Activated naive CD4-positive, alpha-beta T cell treated with anti-CD3 and anti-CD28 coated beads, Interleukin-2, amount 50 U/mL, for 24 hours (primary cell): Measurements from ENCODE around the gene P2RX5.
A peak's percentile ranks its signal among the peaks of the same experiment; 100 is the strongest.
"Not testable (repeated sequence)": the region's sequence is repeated elsewhere in the genome, so short reads cannot be mapped to it uniquely, and the experiment has no call there.

Experiments
- H3K27ac Mint-ChIP-seq: one replicate; pipeline ENCODE4 v1.8.0; 2021; ENCODE audit warnings: mild to moderate bottlenecking, mixed read lengths
- H3K27me3 Mint-ChIP-seq: one replicate; pipeline ENCODE4 v1.8.0; 2021; ENCODE audit warnings: mixed read lengths
- H3K36me3 Mint-ChIP-seq: one replicate; pipeline ENCODE4 v1.8.0; 2021; ENCODE audit warnings: mixed read lengths
- H3K4me1 Mint-ChIP-seq: one replicate; pipeline ENCODE4 v1.8.0; 2021; ENCODE audit warnings: mixed read lengths
- H3K4me3 Mint-ChIP-seq: one replicate; pipeline ENCODE4 v1.8.0; 2021; ENCODE audit warnings: mild to moderate bottlenecking, mixed read lengths
- H3K9me3 Mint-ChIP-seq: one replicate; pipeline ENCODE4 v1.8.0; 2021; ENCODE audit warnings: mixed read lengths

Gene P2RX5, protein sequence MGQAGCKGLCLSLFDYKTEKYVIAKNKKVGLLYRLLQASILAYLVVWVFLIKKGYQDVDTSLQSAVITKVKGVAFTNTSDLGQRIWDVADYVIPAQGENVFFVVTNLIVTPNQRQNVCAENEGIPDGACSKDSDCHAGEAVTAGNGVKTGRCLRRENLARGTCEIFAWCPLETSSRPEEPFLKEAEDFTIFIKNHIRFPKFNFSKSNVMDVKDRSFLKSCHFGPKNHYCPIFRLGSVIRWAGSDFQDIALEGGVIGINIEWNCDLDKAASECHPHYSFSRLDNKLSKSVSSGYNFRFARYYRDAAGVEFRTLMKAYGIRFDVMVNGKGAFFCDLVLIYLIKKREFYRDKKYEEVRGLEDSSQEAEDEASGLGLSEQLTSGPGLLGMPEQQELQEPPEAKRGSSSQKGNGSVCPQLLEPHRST

DNA sequence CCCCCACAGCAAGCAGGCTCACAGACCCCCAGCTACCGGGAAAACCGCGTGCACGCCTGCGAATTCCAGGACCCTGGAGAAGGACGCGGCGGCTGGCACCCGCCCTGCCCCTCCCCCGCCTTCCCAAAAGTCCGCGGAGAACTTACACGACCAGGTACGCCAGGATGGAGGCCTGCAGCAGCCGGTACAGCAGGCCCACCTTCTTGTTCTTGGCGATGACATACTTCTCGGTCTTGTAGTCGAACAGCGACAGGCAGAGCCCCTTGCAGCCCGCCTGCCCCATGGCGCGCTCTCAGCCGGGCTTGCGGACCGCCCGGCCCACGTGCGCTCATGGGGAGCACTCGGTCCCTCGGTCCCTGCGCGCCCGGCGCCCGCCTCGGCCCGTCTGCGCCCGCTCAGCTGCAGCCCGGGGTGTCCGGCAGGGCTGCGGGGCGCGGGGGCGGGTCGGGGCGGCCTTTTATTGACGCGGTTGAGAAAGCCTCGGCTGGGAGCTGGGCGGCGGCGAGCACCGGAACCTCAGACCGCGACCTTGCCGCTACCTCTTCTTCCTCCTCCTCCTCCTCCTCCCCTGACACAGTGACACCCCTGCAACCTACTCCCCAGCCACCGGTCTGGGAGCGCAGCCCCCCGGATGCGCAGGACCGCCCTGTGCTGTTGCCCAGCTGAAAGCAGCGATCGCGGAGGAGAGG, at the start of gene P2RX5:
Gene P2RX5 (minus strand): TSS at position 433 of the 689 bp plus-strand sequence. CDS start 150 bp downstream, at position 283.
- H3K4me3 Mint-ChIP-seq, result peak within 1 kb of the TSS; percentile 92
- H3K36me3 Mint-ChIP-seq, result no peaks in the 10 kb centered on the region
- no peaks in the 10 kb centered on the region for H3K9me3 Mint-ChIP-seq
- H3K27me3 Mint-ChIP-seq, result no peaks in the 10 kb centered on the region
- peaks cover 18% of the 10 kb centered on the region for H3K4me1 Mint-ChIP-seq
- H3K27ac Mint-ChIP-seq, result peak within 1 kb of the TSS; percentile 23

DNA sequence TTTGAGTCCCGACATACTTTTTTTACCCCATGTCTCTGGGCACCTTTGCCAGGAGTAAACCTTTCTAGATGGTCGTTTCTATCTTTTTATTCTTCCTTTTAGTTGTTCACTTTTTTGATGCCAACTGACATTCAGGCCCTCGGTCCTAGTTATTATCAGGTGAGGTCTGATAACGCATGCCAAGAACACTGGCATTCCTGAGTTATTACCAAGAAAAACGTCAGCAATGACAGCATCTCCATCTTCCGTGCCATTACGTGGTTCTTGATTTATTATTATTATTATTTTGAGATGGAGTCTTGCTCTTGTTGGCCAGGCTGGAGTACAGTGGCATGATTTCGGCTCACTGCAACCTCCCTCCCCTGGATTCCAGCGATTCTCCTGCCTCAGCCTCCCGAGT, 49.1 kb upstream of the P2RX5 start:
- H3K4me3 Mint-ChIP-seq, result no peak overlapping the region
- no peaks in the 10 kb centered on the region for H3K9me3 Mint-ChIP-seq
- H3K27me3 Mint-ChIP-seq, result no peaks in the 10 kb centered on the region
- no peak overlapping the region for H3K27ac Mint-ChIP-seq
- H3K36me3 Mint-ChIP-seq, result no peaks in the 10 kb centered on the region
- H3K4me1 Mint-ChIP-seq, result peaks cover 19% of the 10 kb centered on the region

DNA sequence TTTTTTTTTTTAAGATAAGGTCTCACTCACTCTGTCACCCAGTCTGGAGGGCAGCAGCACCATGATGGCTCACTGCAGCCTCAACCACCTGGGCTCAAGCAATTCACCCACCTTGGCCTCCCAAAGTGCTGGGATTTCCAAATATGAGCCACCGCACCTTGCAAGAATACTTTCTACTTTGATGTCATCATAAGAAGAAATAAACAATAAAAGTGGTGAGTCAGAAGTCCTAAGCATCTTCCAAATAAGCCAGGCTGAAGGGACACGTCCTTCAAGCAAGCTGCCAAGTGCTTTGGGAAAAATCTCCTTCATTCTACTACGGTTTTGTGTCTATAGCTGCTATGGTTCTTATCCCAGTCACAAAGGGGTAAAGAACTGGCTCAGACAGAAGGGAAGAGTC, 48.1 kb upstream of the P2RX5 start:
- H3K36me3 Mint-ChIP-seq, result no peaks in the 10 kb centered on the region
- no peaks in the 10 kb centered on the region for H3K27me3 Mint-ChIP-seq
- peaks cover 23% of the 10 kb centered on the region for H3K4me1 Mint-ChIP-seq
- H3K9me3 Mint-ChIP-seq, result no peaks in the 10 kb centered on the region
- no peak overlapping the region for H3K27ac Mint-ChIP-seq
- H3K4me3 Mint-ChIP-seq, result no peak overlapping the region

DNA sequence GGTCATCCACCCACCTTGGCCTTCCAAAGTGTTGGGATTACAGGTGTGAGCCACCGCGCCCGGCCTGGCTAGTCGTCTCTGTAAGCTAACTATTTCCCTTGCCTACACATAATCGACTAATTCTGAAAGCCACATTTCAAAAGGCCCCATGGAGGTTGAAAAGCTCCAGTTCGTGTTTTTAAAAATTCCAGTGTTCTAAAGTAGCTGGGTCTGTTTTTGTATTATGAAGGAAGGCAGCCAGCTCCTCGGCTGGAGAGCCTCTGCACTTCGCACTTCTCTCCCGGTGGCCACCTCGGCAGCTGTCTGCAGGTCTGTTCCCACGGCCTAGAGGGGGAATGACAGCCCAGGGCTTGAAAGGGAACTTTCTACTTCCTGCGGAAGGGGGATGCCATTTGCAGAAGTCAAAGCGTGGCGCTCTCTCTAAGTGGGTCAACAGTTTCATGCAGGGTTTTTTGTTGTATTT, 44.7 kb upstream of the P2RX5 start:
- H3K9me3 Mint-ChIP-seq, result no peaks in the 10 kb centered on the region
- H3K4me3 Mint-ChIP-seq, result no peak overlapping the region
- H3K27me3 Mint-ChIP-seq, result no peaks in the 10 kb centered on the region
- peak overlapping the region; percentile 65 for H3K27ac Mint-ChIP-seq
- H3K36me3 Mint-ChIP-seq, result no peaks in the 10 kb centered on the region
- peaks cover 32% of the 10 kb centered on the region for H3K4me1 Mint-ChIP-seq

DNA sequence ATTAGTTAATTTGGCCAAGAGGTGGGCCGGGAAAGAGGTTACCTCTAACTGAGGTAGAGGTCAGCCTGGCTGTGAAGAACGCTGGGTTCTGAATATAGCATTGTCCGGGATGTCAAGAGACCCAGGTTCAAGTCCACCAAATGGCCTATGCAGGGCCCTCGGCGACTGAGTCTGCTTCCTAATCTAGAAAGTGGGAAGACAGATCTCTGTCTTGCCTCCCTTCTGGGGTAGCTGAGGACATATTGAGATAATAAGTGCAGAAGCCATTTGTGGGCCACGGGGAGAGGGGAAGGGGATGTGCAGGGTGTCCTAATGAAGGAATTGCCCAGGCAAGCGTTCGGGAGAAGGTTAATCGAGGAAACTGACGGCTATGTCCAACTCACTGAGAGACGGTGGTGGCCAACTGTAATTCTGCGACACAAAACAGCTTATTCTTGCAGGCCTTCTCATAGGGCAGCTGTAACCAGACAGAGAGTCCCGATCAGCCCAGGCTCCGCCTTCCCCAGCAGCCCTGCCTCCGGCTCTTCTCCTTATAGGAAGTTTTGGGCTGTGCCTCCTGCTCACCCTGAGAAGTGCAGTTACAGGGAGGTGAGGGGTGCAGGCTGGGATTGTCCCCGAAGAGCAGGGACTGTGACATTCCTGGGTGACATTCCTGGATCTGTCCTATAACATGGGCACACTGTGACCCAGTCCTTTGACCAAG, 43.6 kb upstream of the P2RX5 start:
- Mint-ChIP-seq H3K27me3 (no peaks in the 10 kb centered on the region), H3K4me1 (peaks cover 32% of the 10 kb centered on the region), H3K9me3 (no peaks in the 10 kb centered on the region), H3K36me3 (no peaks in the 10 kb centered on the region), H3K4me3 (no peak overlapping the region), H3K27ac (no peak overlapping the region)

DNA sequence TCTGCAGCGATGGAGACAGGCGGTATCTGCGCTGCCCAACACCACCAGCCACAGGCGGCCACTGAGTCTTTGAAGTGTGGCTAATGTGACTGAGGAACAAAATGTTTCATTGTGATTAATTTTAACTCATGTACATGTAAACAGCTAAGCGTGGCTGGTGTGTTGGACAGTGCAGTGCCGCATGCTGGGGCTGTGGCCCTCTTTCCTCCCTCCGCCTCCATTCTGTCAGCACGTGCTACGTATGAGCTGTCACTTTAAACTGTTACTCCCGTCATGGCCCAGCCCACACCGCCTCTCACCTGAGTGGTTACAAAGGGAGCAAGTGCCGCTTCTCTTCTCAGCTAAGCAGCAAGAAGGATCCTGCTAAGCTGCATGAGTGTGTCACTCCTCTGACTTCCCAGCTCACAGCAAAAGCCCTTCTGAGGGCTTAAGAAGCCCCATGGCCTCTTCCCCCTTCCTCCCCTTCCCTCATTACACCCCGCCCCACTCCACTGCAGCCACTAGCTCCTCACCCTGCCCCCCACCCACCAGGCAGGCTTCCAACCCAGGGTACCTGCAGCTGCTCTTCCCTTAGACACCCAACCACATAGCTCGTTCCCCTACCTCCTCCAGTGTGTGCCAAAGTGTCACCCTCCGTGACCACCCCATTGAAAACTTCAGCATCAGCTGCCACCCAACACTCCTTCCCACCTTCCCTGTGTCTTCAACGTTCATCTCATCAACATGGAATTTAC, 42.8 kb upstream of the P2RX5 start:
- H3K27ac Mint-ChIP-seq, result peak overlapping the region; percentile 60
- H3K9me3 Mint-ChIP-seq, result no peaks in the 10 kb centered on the region
- peaks cover 32% of the 10 kb centered on the region for H3K4me1 Mint-ChIP-seq
- H3K36me3 Mint-ChIP-seq, result no peaks in the 10 kb centered on the region
- peak overlapping the region; percentile 43 for H3K4me3 Mint-ChIP-seq
- H3K27me3 Mint-ChIP-seq, result no peaks in the 10 kb centered on the region

DNA sequence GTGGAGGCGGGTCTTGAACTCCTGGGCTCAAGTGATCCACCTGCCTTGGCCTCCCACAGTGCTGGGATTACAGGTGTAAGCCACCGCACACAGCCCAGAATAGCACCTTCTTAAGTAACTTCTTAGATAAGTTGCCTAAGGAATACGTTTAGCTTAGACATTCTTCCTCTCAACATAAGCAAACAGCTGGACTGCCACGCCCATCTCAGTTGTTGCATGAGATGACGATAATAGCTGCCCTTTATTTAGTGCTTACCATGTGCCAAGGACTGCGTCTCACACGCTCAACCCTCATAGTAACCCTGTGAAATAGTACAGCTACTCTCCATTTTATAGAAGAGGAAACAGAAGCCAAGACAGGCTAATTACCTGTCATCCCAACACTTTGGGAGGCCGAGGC, 39.6 kb upstream of the P2RX5 start:
- no peaks in the 10 kb centered on the region for H3K9me3 Mint-ChIP-seq
- H3K4me1 Mint-ChIP-seq, result peaks cover 29% of the 10 kb centered on the region
- no peaks in the 10 kb centered on the region for H3K27me3 Mint-ChIP-seq
- H3K27ac Mint-ChIP-seq, result no peak overlapping the region
- no peak overlapping the region for H3K4me3 Mint-ChIP-seq
- no peaks in the 10 kb centered on the region for H3K36me3 Mint-ChIP-seq

DNA sequence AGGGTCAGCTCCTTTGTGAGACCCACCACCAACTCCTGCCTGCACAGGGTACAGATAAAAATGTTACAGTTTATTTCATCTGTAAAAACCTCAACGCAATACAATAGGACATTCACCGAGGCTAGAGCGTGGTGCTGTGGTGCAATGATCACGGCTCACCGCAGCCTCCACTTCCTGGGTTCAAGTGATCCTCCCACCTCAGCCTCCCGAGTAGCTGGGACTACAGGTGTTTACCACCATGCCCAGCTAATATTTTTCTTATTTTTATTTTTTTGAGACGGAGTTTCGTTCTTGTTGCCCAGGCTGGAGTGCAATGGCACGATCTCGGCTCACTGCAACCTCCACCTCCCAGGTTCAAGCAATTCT, 38.9 kb upstream of the P2RX5 start:
- not testable (repeated sequence) for H3K9me3 Mint-ChIP-seq, H3K27me3 Mint-ChIP-seq, H3K27ac Mint-ChIP-seq, H3K4me3 Mint-ChIP-seq, H3K36me3 Mint-ChIP-seq
- peaks cover 22% of the 10 kb centered on the region for H3K4me1 Mint-ChIP-seq

DNA sequence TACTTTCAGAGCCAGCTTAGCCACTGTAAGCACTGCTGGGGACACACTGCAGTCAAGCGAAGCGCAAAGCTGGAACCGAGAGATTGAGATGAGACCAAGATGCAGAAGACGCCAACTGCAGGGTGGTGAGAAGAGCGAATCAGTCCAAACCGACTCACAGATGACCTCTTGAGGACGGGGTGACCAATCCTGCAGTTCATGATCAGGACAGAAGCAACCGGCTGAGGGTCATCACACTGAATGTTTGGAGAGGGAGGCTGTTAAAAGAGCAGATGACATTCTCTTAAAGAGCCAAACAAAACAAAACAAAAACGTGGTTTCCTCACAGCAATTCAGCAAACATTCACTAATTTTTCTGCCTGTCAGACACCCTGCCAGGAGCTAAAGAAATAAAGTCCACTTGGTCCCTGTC, 36.3 kb upstream of the P2RX5 start:
- H3K27ac Mint-ChIP-seq, result no peak overlapping the region
- no peaks in the 10 kb centered on the region for H3K27me3 Mint-ChIP-seq
- no peaks in the 10 kb centered on the region for H3K4me1 Mint-ChIP-seq

DNA sequence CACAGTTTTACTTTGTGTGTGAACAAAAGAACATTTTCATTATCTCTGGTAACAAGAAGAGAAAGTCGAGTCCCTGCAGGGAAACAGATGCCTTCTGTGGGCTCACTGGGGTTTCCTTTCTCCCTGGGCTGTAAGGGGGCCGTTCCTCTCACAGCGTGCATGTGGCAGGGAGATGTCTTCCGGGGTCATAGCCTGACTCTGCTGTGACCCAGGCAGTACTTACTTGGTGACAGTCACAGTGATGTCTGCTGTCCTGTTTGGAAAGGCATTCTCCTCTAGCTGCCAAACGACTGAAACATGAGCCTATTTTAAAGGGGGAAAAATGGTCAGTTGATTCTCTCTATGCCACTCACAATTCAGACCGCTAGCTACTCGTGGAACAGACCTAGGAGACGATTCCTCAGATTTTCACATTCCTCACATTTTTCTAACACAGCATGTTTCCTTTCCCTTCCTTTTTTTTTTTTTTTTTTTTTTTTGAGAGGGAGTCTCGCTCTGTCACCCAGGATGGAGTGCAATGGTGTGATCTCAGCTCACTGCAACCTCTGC, 35.0 kb upstream of the P2RX5 start:
- no peak overlapping the region for H3K4me3 Mint-ChIP-seq
- no peaks in the 10 kb centered on the region for H3K36me3 Mint-ChIP-seq
- H3K27me3 Mint-ChIP-seq, result no peaks in the 10 kb centered on the region
- no peaks in the 10 kb centered on the region for H3K4me1 Mint-ChIP-seq
- H3K27ac Mint-ChIP-seq, result no peak overlapping the region
- H3K9me3 Mint-ChIP-seq, result no peaks in the 10 kb centered on the region

More for the DNA sequence above, 36.3 kb upstream of the P2RX5 start:
- Mint-ChIP-seq H3K4me3 (no peak overlapping the region), H3K36me3 (no peaks in the 10 kb centered on the region), H3K9me3 (no peaks in the 10 kb centered on the region)

DNA sequence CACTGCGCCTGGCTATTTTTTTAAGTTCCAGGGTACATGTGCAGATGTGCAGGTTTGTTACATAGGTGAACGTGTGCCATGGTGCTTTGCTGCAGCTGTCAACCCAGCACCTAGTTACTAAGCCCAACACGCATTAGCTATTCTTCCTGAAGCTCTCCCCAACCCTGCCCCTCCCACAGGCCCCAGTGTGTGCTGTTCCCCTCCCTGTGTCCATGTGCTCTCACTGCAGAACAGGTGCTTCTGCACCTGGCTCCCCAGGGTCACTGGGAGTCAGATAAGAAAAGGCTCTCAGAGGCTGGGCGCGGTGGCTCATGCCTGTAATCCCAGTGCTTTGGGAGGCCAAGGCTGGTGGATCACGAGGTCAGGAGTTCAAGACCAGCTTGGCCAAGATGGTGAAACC, 33.9 kb upstream of the P2RX5 start:
- H3K27me3 Mint-ChIP-seq, result no peaks in the 10 kb centered on the region
- no peak overlapping the region for H3K27ac Mint-ChIP-seq
- H3K36me3 Mint-ChIP-seq, result no peaks in the 10 kb centered on the region
- H3K9me3 Mint-ChIP-seq, result no peaks in the 10 kb centered on the region
- peaks cover 4% of the 10 kb centered on the region for H3K4me1 Mint-ChIP-seq
- H3K4me3 Mint-ChIP-seq, result no peak overlapping the region

DNA sequence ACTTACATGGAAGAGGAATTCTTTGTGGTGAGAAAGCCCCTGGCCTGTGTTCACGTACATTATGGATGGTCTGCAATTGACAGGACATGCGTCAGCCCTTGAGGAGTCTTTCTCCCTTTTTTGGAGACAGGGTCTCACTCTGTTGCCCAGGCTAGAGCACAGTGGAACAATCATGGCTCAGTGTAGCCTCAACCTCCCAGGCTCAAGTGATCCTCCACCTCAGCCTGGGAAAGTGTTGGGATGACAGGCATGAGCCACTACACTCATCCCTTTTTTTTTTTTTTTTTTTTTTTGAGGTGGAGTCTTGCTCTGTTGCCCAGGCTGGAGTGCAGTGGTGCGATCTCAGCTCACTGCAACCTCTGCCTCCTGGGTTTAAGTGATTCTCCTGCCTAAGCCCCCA, 32.1 kb upstream of the P2RX5 start:
- not testable (repeated sequence) for H3K36me3 Mint-ChIP-seq, H3K27me3 Mint-ChIP-seq, H3K9me3 Mint-ChIP-seq, H3K4me3 Mint-ChIP-seq, H3K27ac Mint-ChIP-seq, H3K4me1 Mint-ChIP-seq

DNA sequence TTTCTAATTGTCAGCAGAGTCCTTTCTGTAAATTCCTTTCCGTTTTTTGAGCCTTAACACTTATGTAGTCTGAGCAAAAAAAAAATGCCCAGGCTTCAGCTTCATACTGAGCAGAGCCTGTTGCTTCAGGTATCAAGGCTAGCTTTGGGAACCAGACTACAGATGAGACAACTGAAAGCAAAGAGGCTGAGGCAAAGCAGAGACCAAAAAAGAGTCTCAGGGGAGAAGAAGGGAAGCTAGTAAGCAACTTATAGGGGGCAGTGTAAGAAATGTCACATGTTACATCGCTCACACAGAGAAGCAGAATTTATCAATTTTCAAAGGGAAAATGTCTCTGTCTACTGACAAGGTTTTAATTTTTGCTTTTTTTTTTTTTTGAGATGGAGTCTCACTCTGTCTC, 31.1 kb upstream of the P2RX5 start:
- H3K27ac Mint-ChIP-seq, result no peak overlapping the region
- H3K4me3 Mint-ChIP-seq, result no peak overlapping the region
- no peaks in the 10 kb centered on the region for H3K27me3 Mint-ChIP-seq
- H3K4me1 Mint-ChIP-seq, result peaks cover 18% of the 10 kb centered on the region
- H3K9me3 Mint-ChIP-seq, result no peaks in the 10 kb centered on the region
- peaks cover 5% of the 10 kb centered on the region for H3K36me3 Mint-ChIP-seq

DNA sequence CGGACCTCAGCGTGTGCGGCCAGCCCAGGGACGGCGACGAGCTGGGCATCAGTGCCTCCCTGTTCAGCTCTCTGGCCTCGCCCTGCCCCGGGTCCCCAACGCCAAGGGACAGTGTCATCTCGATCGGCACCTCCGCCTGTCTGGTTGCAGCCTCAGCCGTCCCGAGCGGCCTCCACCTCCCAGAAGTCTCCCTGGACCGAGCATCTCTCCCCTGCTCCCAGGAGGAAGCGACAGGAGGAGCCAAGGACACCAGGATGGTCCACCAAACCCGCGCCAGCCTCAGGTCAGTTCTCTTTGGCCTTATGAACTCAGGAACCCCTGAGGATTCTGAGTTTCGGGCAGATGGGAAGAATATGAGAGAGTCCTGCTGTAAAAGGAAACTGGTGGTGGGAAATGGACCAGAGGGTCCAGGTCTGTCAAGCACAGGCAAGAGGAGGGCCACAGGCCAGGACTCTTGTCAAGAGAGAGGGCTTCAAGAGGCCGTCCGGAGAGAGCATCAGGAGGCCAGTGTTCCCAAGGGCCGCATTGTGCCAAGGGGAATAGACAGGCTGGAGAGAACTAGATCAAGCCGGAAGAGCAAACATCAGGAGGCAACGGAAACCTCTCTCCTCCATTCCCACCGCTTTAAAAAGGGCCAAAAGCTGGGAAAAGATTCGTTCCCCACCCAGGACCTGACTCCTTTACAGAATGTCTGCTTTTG, 28.6 kb upstream of the P2RX5 start:
- H3K27ac Mint-ChIP-seq, result peak overlapping the region; percentile 41
- no peaks in the 10 kb centered on the region for H3K27me3 Mint-ChIP-seq
- H3K4me1 Mint-ChIP-seq, result peaks cover 37% of the 10 kb centered on the region
- no peaks in the 10 kb centered on the region for H3K9me3 Mint-ChIP-seq
- peaks cover 5% of the 10 kb centered on the region for H3K36me3 Mint-ChIP-seq
- H3K4me3 Mint-ChIP-seq, result peak overlapping the region; percentile 92
